ENCODE measurements around the gene RMRP.
"Not testable (repeated sequence)": the region's sequence is repeated elsewhere in the genome, so short reads cannot be mapped to it uniquely, and the experiment has no call there.

RMRP gene

GRCh38 chr9:35615981-35616680, 41.7 kb downstream of the RMRP start:
- no peak for DNase-seq (ENCODE audit: extremely low read depth in 1 of 2, low read depth in 1 of 2)

- DNase-seq (ENCODE audit: extremely low read depth in 1 of 2, low read depth in 1 of 2): no peak
These were observed 45.0 kb downstream of the RMRP start for GRCh38 chr9:35612843-35613242.

- not testable (repeated sequence) for DNase-seq (ENCODE audit: extremely low read depth in 1 of 2, low read depth in 1 of 2)
These were observed 45.8 kb downstream of the RMRP start for GRCh38 chr9:35612066-35612465.

- no peak for DNase-seq (ENCODE audit: extremely low read depth in 1 of 2, low read depth in 1 of 2)
These were observed 46.5 kb downstream of the RMRP start for GRCh38 chr9:35611230-35611797.

GRCh38 chr9:35609820-35610163, 48.0 kb downstream of the RMRP start:
- DNase-seq (ENCODE audit: extremely low read depth in 1 of 2, low read depth in 1 of 2): no peak

- no peak for DNase-seq (ENCODE audit: extremely low read depth in 1 of 2, low read depth in 1 of 2)
These were observed 48.6 kb downstream of the RMRP start for GRCh38 chr9:35609001-35609819.

GRCh38 chr9:35608221-35608620, 49.6 kb downstream of the RMRP start:
- DNase-seq (ENCODE audit: extremely low read depth in 1 of 2, low read depth in 1 of 2): no peak
